Left ventricle myocardium superior (tissue), 1 donor: Measurements from ENCODE around the gene ISOC2. TPM values are rescaled to one million over a fixed set of nuclear protein-coding genes. Genes with fewer than 3 reads are reported as not detected.

Experiments
- ATAC-seq: fragments of 200-7000 bp; cut with Tn5 transposase; one replicate; pipeline ENCODE4 v1.9.1; 2020; ENCODE audit warnings: mild to moderate bottlenecking, moderate library complexity
- DNase-seq: peaks from one replicate; pipeline ENCODE4 v3.0.0-alpha.2; 2020
- intact Hi-C: fragments of 100-400 bp; cut with micrococcal nuclease; formaldehyde crosslinking; loops from one replicate; pipeline ENCODE4 v1.11.0; 2022
- total RNA-seq: library from RNA; stranded (reverse); fragmentation: NEBNext Ultra II Directional; extraction: Animal tissue kit (Norgen Biotek cat#: 25700); gene quantifications from one replicate; pipeline ENCODE4 v1.2.1, GENCODE V29; 2021
- donor health status: DM: no; HTN: yes; CAD: no; lungs with severe emphysema.

Gene ISOC2
- total RNA-seq, 1 donor from 2014 or later: 58.5 TPM

DNA sequence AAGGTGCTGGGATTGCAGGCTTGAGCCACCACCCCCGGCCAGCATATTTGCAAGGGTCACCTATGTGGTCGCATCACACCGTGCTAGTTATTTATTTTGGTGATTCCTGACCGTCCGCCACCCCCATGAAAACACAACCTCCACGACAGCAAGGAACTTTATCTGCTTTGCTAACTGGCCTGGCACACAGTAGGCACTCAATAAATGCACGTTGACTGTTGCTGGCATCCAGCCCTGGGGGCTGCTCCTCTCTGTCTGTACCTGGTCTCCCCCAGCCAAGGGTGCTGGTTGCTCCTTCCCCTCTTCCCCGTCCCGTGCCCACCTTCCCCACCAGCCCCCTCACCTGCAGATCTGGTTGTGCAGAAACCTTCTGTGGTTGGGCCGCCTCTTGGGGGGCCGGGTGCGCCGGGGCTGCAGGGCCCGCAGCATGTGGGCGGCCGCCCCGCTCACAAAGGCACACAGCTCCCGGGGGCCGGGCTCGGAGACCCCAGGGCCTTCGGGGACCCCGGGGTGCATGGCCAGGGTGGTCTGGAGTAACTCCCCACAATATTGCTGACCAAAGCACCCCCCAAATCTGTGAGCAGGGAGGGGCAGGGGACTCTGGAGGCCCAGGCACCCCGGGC lies 2.7 kb upstream of the ISOC2 start:
- intact Hi-C loops: no loop called here
- no peak for ATAC-seq
- DNase-seq: no peak

- ATAC-seq (no peak), DNase-seq (no peak)
- intact Hi-C loops: no loop called here
These were observed 2.2 kb upstream of the ISOC2 start for GRCh38 chr19:55463583-55464031.

GRCh38 chr19:55462722-55463121 lies 1.3 kb upstream of the ISOC2 start:
- ATAC-seq (no peak), DNase-seq (no peak)

GRCh38 chr19:55461974-55462626 lies 658 bp upstream of the ISOC2 start:
- DNase-seq (no peak), ATAC-seq (no peak)

More at GRCh38 chr19:55462722-55463121, 1.3 kb upstream of the ISOC2 start:
- intact Hi-C loops: no loop called here

DNA sequence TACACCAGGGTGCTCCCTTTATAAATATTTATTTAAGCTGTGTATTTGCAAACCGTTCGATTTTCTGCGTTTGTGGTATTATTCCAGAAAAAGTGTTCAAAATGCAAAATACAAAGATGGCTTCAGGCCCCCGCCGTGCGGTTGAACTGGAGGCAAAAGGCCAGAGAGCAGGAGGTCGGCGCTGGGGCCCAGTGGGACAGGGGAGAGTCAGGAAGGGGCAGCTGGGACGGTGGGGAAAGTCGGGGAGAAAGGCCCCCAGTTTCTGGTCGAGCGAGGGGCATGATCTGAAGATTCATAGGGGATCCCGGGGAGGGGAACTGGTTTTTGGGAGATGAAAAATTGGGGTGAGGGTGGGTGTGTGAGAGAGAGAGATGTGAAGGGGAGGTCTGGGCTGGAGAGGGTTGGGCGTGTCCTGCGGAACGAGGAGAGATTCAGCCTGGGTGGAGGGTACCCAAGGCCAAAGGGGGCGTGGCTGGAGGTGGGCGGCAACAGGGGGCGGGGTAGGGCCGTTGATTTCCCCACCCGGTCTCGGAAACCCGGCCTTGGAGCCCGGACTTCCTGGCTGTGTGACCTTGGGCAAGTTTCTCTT lies 678 bp downstream of the ISOC2 start:
- DNase-seq (peak; percentile 88), ATAC-seq (peak; percentile 74)
- intact Hi-C loops: no loop called here

More at GRCh38 chr19:55461974-55462626, 658 bp upstream of the ISOC2 start:
- intact Hi-C loops: no loop called here

- ATAC-seq: no peak
- DNase-seq: no peak
- intact Hi-C loops: no loop called here
These were observed 1.3 kb downstream of the ISOC2 start for GRCh38 chr19:55459950-55460657.

GRCh38 chr19:55459551-55459949 lies 1.9 kb downstream of the ISOC2 start:
- DNase-seq: no peak
- ATAC-seq: no peak
- intact Hi-C loops: no loop called here

DNA sequence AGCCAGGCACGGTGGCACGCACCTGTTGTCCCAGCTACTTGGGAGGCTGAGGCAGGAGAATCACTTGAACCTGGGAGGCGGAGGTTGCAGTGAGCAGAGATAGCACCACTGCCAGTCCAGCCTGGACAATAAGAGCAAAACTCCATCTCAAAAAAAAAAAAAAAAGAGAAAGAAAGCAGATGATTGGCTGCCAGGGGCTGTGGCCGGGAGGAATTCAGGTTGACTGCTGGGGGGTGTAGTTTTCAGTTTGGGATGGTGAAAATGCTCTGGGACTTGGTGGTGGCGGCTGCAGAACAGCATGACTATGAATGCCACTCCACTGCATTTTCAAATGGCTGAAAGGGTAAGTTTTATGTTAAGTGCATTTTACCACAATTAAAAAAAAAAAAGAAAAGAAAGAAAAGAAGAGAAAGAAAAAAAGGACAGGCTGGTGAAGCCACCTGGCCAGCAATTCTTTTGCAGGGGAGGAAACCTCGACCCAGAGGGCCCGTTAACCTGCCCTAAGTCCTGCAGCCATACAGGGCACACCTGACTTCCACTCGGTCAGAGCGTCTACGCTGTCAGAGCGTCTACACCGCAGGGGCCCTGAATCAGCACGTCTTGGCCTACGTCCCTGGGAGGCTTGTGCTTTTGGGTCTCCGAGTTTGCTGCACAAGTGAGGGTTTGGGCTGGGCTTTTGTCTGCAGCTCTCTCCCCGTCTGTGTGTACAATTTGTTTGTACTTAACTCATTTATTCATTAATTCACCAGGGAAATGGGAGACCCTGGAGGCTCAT lies 3.6 kb downstream of the ISOC2 start:
- intact Hi-C loops: no loop called here
- DNase-seq (no peak), ATAC-seq (no peak)

DNA sequence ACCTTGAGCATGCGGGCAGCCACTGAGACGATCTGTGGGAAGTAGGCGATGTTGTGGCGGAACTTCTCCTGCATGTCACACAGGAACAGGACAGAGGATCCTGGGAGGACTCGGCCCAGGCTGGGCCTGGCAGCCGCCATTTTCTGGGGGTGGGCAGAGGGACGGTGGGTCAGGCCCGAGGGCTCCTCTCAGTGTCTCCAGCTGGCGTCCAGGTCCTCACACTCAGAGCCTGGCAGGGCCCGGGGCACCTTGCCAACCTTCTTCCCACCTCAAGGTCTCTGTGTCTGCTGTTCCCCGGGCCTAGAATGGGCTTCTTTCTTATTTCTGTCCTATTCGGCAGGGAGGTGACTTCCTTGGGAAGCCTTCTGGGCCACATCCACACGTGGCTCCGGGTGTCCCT lies 5.1 kb downstream of the ISOC2 start:
- no peak for ATAC-seq
- intact Hi-C loops: no loop called here

GRCh38 chr19:55455576-55456235 lies 5.7 kb downstream of the ISOC2 start:
- no peak for DNase-seq
- intact Hi-C loops: no loop called here
- ATAC-seq: no peak

More for the DNA sequence above, 5.1 kb downstream of the ISOC2 start:
- no peak for DNase-seq

DNA sequence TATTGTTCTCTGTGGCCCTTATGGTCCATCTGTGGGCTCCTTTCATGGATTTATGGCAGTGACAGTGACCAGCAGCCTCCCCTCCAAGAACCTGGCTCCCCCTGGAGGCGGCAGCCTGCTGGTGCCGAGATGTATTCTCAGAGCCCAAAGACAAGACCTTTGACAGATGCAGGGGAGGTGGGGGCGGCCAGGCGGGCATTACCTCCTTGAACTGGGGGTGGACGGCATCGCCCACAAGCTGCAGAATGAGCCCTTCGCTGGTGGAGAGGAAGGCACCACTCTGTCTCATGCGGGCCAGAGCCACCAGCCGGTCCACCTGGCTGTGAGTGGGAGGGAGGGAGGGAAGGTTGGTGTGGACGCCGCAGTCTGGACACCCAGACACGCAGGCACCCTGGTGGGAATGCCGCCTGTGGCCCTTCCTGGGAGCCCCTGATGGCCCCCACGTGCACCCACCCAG lies 6.6 kb downstream of the ISOC2 start:
- ATAC-seq (peak; percentile 7), DNase-seq (no peak)
- intact Hi-C loops: no loop called here

DNA sequence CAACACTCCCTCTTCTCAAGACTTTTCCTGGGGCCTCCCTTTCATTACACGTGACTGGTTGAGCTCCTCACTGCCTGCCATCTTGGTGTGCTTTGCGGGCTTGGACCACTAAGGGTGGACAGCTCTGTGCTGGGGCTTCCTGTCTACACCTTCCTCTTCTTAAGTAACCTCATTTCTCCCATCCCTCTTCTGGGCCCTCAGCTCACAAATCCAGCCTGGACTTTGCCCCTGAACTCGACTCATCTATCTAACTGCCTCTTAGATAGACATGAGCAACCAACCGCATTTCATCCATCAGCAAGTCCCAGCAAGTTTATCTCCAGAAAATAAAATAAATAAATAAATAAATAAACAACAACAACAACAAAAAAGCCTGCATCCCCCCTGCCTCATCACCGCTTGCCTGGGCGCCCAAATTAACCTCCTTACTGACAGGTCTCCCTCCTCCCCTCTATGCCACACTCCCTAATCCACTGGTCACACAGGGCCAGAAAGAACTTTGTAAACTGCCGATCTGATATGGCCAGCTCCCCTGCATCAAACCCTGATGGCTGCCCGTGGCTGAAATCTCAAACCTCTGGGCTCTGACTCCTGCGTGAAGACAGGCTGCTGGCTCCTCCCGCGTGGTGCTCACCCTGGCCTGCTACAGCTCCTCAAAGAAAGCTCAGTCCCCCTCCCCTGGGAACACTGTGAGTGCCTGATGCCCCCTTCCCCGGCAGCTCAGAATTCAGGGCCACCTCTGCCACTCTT lies 7.8 kb downstream of the ISOC2 start:
- DNase-seq (no peak), ATAC-seq (no peak)
- intact Hi-C loops: no loop called here

GRCh38 chr19:55452749-55453346 lies 8.6 kb downstream of the ISOC2 start:
- DNase-seq (peak; percentile 76), ATAC-seq (peak; percentile 74)
- intact Hi-C loops: no loop called here

DNA sequence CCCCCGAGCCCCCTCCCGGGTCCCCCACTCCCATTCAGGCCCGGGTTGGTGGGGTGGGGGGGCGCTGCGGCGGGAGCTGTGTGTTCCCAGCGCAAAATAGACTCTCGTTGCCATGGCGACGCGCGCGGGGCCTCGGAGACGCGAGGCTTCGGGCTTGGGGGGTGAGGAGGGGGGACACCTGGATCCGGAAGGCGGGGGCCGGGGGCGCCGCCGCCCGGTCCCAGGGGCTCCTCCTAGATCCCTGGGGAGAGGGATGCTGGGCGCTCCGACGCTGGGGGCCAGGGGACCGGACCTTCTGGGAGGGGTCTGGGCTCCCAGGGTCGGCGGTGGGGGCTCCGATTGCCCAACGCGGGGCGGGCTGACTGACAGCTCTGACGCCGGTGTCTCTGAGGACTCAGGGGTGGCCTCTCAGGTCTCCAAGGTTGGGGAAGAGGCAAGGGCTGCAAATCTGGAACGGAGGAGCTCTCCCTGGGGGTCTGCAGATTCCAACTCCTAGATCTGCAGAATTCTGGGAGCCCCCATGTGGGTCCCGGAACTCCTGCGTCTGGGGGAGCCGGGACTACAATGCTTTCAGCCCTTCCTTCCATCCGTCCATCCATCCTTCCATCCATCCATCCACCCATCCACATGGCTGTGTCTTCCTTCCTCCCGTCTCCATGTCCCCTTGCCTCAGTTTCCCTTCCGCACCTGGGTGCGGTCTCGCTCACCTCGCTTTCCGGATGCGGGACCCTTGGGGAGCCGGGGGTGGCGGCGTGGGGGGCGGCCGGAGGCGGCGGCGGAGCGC lies 9.3 kb downstream of the ISOC2 start:
- intact Hi-C loops: no loop called here
- ATAC-seq (no peak), DNase-seq (no peak)

GRCh38 chr19:55451163-55451964 lies 10.1 kb downstream of the ISOC2 start:
- ATAC-seq (no peak), DNase-seq (no peak)
- intact Hi-C loops: no loop called here

- ATAC-seq (no peak), DNase-seq (no peak)
- intact Hi-C loops: no loop called here
These were observed 12.0 kb downstream of the ISOC2 start for GRCh38 chr19:55449469-55449868.
